ENCODE results near the gene SPOCK1.

DNA sequence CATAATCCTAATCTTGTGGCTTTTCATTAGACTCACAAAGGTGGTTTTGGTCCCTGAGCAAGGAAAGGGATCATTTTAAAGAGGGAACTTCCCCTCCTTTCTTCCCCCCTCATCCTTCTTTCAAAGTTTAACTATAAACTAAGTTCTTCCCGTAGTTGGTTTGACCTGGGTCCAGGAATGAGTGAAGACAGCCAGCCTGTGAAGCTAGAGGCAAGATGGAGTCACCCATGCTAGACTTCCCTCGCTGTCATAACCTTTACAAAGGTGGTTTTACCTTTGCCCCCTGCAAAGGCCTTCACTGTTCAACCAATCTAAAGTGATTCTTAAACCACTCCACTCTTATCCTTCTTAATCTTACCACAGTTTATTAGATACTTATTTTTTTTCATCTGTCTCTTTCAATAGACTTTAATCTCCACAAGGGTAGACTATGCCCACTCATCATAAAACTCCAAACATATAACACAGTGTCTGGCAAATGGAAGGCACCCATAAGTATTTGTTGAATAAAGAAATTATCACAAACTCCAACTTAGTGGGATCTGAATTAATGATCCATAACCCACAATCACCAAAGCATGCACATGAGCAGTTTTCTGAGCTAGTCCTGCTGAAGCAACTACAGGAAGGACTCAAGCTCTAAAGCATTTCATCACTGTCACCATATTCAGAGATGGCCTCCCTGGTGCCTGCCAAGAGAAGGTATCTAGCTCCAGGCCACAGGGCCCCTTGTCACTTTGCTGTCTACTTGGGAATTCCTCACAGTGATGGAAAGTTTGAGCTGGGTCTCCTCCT is 369.0 kb downstream of the SPOCK1 start:
- no peak for TF ChIP-seq CEBPB (IDR thresholded peaks at IDR 0.05; ENCODE audit: low read depth, low read length)
- TF ChIP-seq, protein P1, sequence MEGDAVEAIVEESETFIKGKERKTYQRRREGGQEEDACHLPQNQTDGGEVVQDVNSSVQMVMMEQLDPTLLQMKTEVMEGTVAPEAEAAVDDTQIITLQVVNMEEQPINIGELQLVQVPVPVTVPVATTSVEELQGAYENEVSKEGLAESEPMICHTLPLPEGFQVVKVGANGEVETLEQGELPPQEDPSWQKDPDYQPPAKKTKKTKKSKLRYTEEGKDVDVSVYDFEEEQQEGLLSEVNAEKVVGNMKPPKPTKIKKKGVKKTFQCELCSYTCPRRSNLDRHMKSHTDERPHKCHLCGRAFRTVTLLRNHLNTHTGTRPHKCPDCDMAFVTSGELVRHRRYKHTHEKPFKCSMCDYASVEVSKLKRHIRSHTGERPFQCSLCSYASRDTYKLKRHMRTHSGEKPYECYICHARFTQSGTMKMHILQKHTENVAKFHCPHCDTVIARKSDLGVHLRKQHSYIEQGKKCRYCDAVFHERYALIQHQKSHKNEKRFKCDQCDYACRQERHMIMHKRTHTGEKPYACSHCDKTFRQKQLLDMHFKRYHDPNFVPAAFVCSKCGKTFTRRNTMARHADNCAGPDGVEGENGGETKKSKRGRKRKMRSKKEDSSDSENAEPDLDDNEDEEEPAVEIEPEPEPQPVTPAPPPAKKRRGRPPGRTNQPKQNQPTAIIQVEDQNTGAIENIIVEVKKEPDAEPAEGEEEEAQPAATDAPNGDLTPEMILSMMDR (conservative IDR thresholded peaks at IDR 0.05; ENCODE audit: low read depth, low read length), result no peak
- TF ChIP-seq RFX5 (IDR thresholded peaks at IDR 0.05; ENCODE audit: low read depth, low read length), result no peak
- no peak for TF ChIP-seq CHD1 (IDR thresholded peaks at IDR 0.05; ENCODE audit: low read depth, low read length)
- TF ChIP-seq, protein P2, sequence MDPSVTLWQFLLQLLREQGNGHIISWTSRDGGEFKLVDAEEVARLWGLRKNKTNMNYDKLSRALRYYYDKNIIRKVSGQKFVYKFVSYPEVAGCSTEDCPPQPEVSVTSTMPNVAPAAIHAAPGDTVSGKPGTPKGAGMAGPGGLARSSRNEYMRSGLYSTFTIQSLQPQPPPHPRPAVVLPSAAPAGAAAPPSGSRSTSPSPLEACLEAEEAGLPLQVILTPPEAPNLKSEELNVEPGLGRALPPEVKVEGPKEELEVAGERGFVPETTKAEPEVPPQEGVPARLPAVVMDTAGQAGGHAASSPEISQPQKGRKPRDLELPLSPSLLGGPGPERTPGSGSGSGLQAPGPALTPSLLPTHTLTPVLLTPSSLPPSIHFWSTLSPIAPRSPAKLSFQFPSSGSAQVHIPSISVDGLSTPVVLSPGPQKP (IDR thresholded peaks at IDR 0.05; ENCODE audit: borderline replicate concordance, low read depth, low read length), result no peak
- no peak for TF ChIP-seq POLR2A (IDR thresholded peaks at IDR 0.05; ENCODE audit: low read depth, low read length)
- no peak for TF ChIP-seq MAZ (IDR thresholded peaks at IDR 0.05; ENCODE audit: borderline replicate concordance, low read depth, low read length)
- no peak for TF ChIP-seq RAD21 (IDR thresholded peaks at IDR 0.05; ENCODE audit: low read length)
- no peak for TF ChIP-seq BHLHE40 (IDR thresholded peaks at IDR 0.05; ENCODE audit: low read depth, low read length)
- no peak for TF ChIP-seq MXI1 (IDR thresholded peaks at IDR 0.05; ENCODE audit: borderline replicate concordance, low read depth, low read length)
- no peak for TF ChIP-seq FOS (IDR thresholded peaks at IDR 0.05; ENCODE audit: low read depth, low read length)
- no peak for TF ChIP-seq MAFK (IDR thresholded peaks at IDR 0.05; ENCODE audit: low read depth, low read length)
- TF ChIP-seq, protein P3, sequence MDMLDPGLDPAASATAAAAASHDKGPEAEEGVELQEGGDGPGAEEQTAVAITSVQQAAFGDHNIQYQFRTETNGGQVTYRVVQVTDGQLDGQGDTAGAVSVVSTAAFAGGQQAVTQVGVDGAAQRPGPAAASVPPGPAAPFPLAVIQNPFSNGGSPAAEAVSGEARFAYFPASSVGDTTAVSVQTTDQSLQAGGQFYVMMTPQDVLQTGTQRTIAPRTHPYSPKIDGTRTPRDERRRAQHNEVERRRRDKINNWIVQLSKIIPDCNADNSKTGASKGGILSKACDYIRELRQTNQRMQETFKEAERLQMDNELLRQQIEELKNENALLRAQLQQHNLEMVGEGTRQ (IDR thresholded peaks at IDR 0.05; ENCODE audit: low read depth, low read length), result no peak

All from IMR-90 (cell line).